ENCODE results near the gene ZCCHC14.
"Not testable (repeated sequence)": the region's sequence is repeated elsewhere in the genome, so short reads cannot be mapped to it uniquely, and the experiment has no call there.

Gene ZCCHC14

DNA sequence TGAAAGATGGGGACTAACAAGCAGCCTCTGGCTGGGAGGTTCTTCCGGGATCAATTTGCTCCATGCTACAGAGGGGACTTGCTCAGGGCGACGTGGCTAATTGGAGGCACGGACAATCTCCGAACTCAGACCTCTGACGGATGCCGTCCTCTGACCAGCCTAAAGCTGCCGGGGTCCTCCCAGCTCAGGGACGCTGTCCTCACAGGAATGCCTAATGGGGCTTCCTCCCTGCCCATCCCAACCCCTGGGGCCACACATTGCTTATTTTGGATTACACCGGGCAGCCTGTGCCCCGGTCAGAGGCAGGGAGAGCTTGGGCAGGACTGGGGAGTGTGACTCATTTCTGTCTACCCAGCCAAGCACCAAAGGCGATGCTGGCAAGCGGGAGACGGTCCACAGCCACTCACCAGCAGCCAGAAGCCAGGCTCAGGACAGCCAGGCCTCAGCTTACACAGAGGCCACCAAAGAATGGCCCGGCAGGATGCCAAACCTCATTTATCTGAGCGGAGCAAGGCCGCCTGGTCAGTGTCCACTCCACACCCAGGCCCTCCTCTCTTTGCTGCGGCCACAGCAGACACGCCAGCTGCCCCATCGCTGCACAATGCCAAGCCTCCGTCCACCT, 25.7 kb upstream of the ZCCHC14 start:
- H3K36me3 ChIP-seq (ENCODE audit: insufficient read depth); H2AFZ ChIP-seq (ENCODE audit: low read depth); H3K79me2 ChIP-seq (ENCODE audit: insufficient read depth, low read depth); H3K4me3 ChIP-seq (IDR thresholded peaks at IDR 0.05; ENCODE audit: insufficient read depth, low read depth, low read length); H3K4me2 ChIP-seq; H4K20me1 ChIP-seq (ENCODE audit: insufficient read depth); H3K27ac ChIP-seq; H3K4me1 ChIP-seq (ENCODE audit: low read depth, poor library complexity, severe bottlenecking); H3K9ac ChIP-seq: not testable (repeated sequence)
- H3K27me3 ChIP-seq (ENCODE audit: insufficient read depth, low read depth) = peaks cover 67% of the 10 kb centered on the region

GRCh38 chr16:87517610-87518429, 25.0 kb upstream of the ZCCHC14 start:
- not testable (repeated sequence) for H3K4me3 ChIP-seq (IDR thresholded peaks at IDR 0.05; ENCODE audit: insufficient read depth, low read depth, low read length); H3K4me2 ChIP-seq; H2AFZ ChIP-seq (ENCODE audit: low read depth); H3K9ac ChIP-seq; H4K20me1 ChIP-seq (ENCODE audit: insufficient read depth); H3K79me2 ChIP-seq (ENCODE audit: insufficient read depth, low read depth); H3K27ac ChIP-seq; H3K36me3 ChIP-seq (ENCODE audit: insufficient read depth); H3K4me1 ChIP-seq (ENCODE audit: low read depth, poor library complexity, severe bottlenecking)
- H3K27me3 ChIP-seq (ENCODE audit: insufficient read depth, low read depth) = peaks cover 63% of the 10 kb centered on the region

DNA sequence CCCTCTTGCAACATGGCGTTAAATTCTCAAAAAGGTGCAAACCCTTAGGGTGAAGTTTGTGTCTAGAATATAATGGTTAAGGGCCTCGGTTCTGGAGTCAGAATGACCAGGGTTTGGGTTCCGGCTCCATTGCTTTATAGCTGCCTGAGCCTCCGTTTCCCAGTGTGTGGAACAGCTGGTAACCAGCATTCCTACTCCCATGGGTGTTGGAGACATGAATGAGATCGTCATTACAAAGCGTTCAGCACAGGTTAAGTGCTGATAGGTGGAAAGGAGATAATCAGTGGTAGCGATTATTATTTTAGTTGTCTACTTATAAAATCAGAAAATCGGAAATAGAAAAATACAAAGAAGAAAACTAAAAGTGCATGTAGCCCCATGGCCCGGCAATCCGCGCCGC, 23.5 kb upstream of the ZCCHC14 start:
- no peaks in the 10 kb centered on the region for H4K20me1 ChIP-seq (ENCODE audit: insufficient read depth)
- H3K27ac ChIP-seq = no peak overlapping the region
- no peaks in the 10 kb centered on the region for H3K79me2 ChIP-seq (ENCODE audit: insufficient read depth, low read depth)
- no peaks in the 10 kb centered on the region for H3K36me3 ChIP-seq (ENCODE audit: insufficient read depth)
- no peak for TF ChIP-seq CTCF (conservative IDR thresholded peaks at IDR 0.05; ENCODE audit: low read depth, low read length)
- H3K4me2 ChIP-seq = no peak overlapping the region
- no peak overlapping the region for H3K4me3 ChIP-seq (IDR thresholded peaks at IDR 0.05; ENCODE audit: insufficient read depth, low read depth, low read length)
- no peak overlapping the region for H2AFZ ChIP-seq (ENCODE audit: low read depth)
- no peak overlapping the region for H3K9ac ChIP-seq
- no peaks in the 10 kb centered on the region for H3K4me1 ChIP-seq (ENCODE audit: low read depth, poor library complexity, severe bottlenecking)
- peaks cover 58% of the 10 kb centered on the region for H3K27me3 ChIP-seq (ENCODE audit: insufficient read depth, low read depth)

DNA sequence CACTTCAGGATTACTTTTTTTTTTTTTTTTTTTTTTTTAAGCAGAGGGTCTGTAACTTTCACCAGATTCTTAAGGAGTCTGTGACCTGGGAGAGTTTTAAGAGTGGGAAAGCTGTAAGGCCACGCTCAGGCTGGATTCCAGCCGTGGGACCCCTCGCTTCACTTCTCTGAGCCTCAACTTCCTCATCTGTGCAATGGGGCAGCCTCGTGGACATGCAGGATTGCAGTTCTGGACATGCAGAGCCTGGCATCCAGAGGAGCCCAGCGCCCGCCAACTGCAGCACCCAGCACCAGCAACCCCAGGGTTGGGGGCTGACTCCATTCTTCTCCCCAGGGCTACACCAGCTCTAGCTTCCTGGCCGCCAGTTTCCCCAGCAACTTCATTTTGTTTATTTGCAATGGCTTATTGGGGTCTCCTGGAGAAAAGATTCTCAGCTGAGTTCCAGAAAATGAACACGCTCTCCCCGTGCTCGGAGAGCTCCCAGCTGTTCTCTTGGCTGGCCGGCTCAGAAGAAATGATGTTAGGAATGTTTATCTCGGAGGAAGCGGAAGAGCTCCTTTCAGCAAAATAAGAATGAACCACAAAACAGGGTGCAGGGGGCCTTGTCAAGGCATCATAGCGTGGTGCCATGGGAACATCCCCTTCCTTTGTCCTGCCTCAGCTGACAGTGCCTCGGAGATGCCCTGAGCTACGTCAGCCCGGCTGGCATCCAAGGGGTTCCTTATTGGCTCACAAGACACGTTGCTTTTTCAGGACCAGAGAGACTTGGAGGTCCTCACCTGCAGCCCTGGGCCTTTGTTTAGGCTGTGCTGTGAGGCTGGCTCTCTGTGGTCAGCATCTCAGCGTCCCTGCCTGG, 22.9 kb upstream of the ZCCHC14 start:
- no peaks in the 10 kb centered on the region for H3K4me1 ChIP-seq (ENCODE audit: low read depth, poor library complexity, severe bottlenecking)
- peaks cover 58% of the 10 kb centered on the region for H3K27me3 ChIP-seq (ENCODE audit: insufficient read depth, low read depth)
- H2AFZ ChIP-seq (ENCODE audit: low read depth) = no peak overlapping the region
- H3K4me3 ChIP-seq (IDR thresholded peaks at IDR 0.05; ENCODE audit: insufficient read depth, low read depth, low read length) = no peak overlapping the region
- H3K27ac ChIP-seq = no peak overlapping the region
- H3K36me3 ChIP-seq (ENCODE audit: insufficient read depth) = no peaks in the 10 kb centered on the region
- TF ChIP-seq CTCF (conservative IDR thresholded peaks at IDR 0.05; ENCODE audit: low read depth, low read length) = no peak
- no peaks in the 10 kb centered on the region for H4K20me1 ChIP-seq (ENCODE audit: insufficient read depth)
- no peak overlapping the region for H3K9ac ChIP-seq
- H3K4me2 ChIP-seq = no peak overlapping the region
- H3K79me2 ChIP-seq (ENCODE audit: insufficient read depth, low read depth) = no peaks in the 10 kb centered on the region

DNA sequence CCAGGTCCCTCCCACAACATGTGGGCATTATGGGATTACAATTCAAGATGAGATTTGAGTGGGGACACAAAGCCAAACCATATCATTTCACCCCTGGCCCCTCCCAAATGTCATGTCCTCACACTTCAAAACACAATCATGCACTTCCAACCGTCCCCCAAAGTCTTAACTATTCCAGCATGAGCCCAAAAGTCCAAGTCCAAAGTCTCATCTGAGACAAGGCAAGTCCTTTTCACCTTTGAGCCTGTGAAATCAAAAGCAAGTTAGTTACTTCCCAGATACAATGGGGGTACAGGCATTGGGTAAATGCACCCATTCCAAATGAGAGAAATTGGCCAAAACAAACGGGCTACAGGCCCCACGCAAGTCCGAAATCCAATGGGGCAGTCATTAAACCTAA, 17.0 kb upstream of the ZCCHC14 start:
- not testable (repeated sequence) for H2AFZ ChIP-seq (ENCODE audit: low read depth); H3K4me3 ChIP-seq (IDR thresholded peaks at IDR 0.05; ENCODE audit: insufficient read depth, low read depth, low read length); H3K27ac ChIP-seq; H3K36me3 ChIP-seq (ENCODE audit: insufficient read depth); H4K20me1 ChIP-seq (ENCODE audit: insufficient read depth); H3K4me2 ChIP-seq; H3K79me2 ChIP-seq (ENCODE audit: insufficient read depth, low read depth); H3K9ac ChIP-seq; H3K4me1 ChIP-seq (ENCODE audit: low read depth, poor library complexity, severe bottlenecking)
- peaks cover 61% of the 10 kb centered on the region for H3K27me3 ChIP-seq (ENCODE audit: insufficient read depth, low read depth)
